ENCODE data around the gene HEMK1. TPM values are rescaled to one million over a fixed set of nuclear protein-coding genes. Genes with fewer than 3 reads are reported as not detected.

Gene HEMK1
- total and polyA plus RNA-seq, 2 donors (not counting 1 experiment from before 2014, with no cell fraction given) = 34.2 to 43.0 TPM

DNA sequence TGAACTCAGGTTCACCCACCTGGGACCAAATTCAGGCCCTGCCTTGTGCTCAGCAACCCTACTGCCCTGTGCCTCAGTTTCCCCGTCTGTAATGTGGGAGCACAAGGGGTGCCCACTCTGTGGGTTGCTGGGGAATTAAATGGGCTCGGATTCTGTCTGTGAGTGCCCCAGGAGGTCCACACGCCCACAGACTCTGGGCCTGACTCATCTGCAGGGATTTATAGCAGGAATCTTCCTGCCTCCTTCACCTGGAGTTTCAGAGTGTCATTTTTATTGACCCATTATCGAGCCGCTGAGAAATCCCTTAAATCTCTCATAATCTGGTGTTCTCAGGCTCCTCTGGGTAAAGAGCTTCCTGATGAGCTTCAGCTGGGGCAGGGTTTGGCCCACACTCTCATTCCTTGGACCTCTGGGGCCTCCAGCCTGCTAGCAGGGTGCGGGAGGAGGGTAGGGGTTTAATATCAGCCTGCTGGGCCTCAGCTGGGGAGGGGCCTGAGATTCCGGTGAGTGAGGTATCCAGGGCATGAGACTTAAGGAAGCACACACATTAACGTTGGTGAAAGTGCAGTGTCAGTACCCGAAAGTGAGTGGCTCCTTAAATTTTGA, 18.2 kb upstream of the HEMK1 start:
- no peaks in the 10 kb centered on the region for H3K9me3 ChIP-seq (ENCODE audit: control extremely low read depth in 1 of 3, control insufficient read depth in 2 of 3, insufficient read depth in 1 of 3, low read length in 2 of 3)
- H3K27me3 ChIP-seq (replicated peaks in 1 of 4; ENCODE audit: control extremely low read depth in 1 of 4, control insufficient read depth in 3 of 4, insufficient read depth in 4 of 4, low read length in 3 of 4) = peaks cover 0 to 3% (median 0%) of the 10 kb centered on the region in 4 experiments
- H3K36me3 ChIP-seq (replicated peaks in 1 of 2; ENCODE audit: control extremely low read depth in 1 of 2, control insufficient read depth in 1 of 2, extremely low read depth in 1 of 2, insufficient read depth in 2 of 2, low read length in 1 of 2) = no peaks in the 10 kb centered on the region
- H3K79me2 ChIP-seq (ENCODE audit: control insufficient read depth, insufficient read depth, low read length) = no peaks in the 10 kb centered on the region
- no peak overlapping the region for H2AFZ ChIP-seq (ENCODE audit: insufficient read depth, low read depth, low read length, poor library complexity, severe bottlenecking)
- Mint-ChIP-seq H3K27ac (no peak overlapping the region), H3K4me1 (no peaks in the 10 kb centered on the region), H3K4me3 (no peak overlapping the region), H3K27me3 (no peaks in the 10 kb centered on the region), H3K9me3 (ENCODE audit: insufficient read depth) (no peaks in the 10 kb centered on the region)
- WGBS (ENCODE audit: insufficient coverage) = 64% methylated on average over 6 of the region's 9 CpGs
- no peak for TF ChIP-seq CTCF (IDR thresholded peaks at IDR 0.05)
- TF ChIP-seq EZH2 (IDR thresholded peaks at IDR 0.05; ENCODE audit: borderline replicate concordance, insufficient read depth, low read depth, low read length, poor library complexity, severe bottlenecking) = no peak
- no peak overlapping the region for H3K9ac ChIP-seq (ENCODE audit: low read length)
- ChIA-PET POLR2A (no interaction called here), CTCF (interaction anchor here (1.0 to 2.7 kb wide), 9 partner anchors 9 to 204 kb away, joined by 3 to 14 read pairs (median 5); partner anchors contain the start of genes C3orf18, CISH and HEMK1)
- DNase-seq (no peak), ATAC-seq (ENCODE audit: low read depth) (no peak)
- no peaks in the 10 kb centered on the region for H3K4me1 ChIP-seq (ENCODE audit: control insufficient read depth in 2 of 2, insufficient read depth in 2 of 2, low read length in 2 of 2)
- H3K4me2 ChIP-seq (replicated peaks; ENCODE audit: low read depth, low read length, poor library complexity, severe bottlenecking) = no peak overlapping the region
- no peak overlapping the region for H3K27ac ChIP-seq (ENCODE audit: low read length in 2 of 2)
- intact Hi-C loops (cut with micrococcal nuclease) = no loop called here
- H3K4me3 ChIP-seq (ENCODE audit: control extremely low read depth in 1 of 5, extremely low read depth in 1 of 5, insufficient read depth in 1 of 5, low read depth in 2 of 5, low read length in 4 of 5) = no peak overlapping the region
- no peaks in the 10 kb centered on the region for H4K20me1 ChIP-seq (ENCODE audit: control insufficient read depth, insufficient read depth, low read length, poor library complexity, severe bottlenecking)

GRCh38 chr3:50551681-50552435, 17.5 kb upstream of the HEMK1 start:
- ChIA-PET CTCF (interaction anchor here (0.8 to 2.3 kb wide), 7 partner anchors 9 to 205 kb away, joined by 3 to 14 read pairs (median 4); partner anchors contain the start of genes CISH and HEMK1), POLR2A (no interaction called here)
- no peak overlapping the region for H3K9ac ChIP-seq (ENCODE audit: low read length)
- Mint-ChIP-seq H3K4me1 (no peaks in the 10 kb centered on the region), H3K4me3 (no peak overlapping the region), H3K27ac (no peak overlapping the region), H3K9me3 (ENCODE audit: insufficient read depth) (no peaks in the 10 kb centered on the region), H3K27me3 (no peaks in the 10 kb centered on the region)
- WGBS (ENCODE audit: insufficient coverage) = 89% methylated on average over 7 of the region's 7 CpGs
- intact Hi-C loops (cut with micrococcal nuclease) = no loop called here
- no peak overlapping the region for H3K27ac ChIP-seq (ENCODE audit: low read length in 2 of 2)
- DNase-seq (no peak), ATAC-seq (ENCODE audit: low read depth) (no peak)
- H3K79me2 ChIP-seq (ENCODE audit: control insufficient read depth, insufficient read depth, low read length) = no peaks in the 10 kb centered on the region
- H2AFZ ChIP-seq (ENCODE audit: insufficient read depth, low read depth, low read length, poor library complexity, severe bottlenecking) = no peak overlapping the region
- no peaks in the 10 kb centered on the region for H3K4me1 ChIP-seq (ENCODE audit: control insufficient read depth in 2 of 2, insufficient read depth in 2 of 2, low read length in 2 of 2)
- TF ChIP-seq CTCF (IDR thresholded peaks at IDR 0.05) (no peak), EZH2 (IDR thresholded peaks at IDR 0.05; ENCODE audit: borderline replicate concordance, insufficient read depth, low read depth, low read length, poor library complexity, severe bottlenecking) (no peak)
- H3K4me3 ChIP-seq (ENCODE audit: control extremely low read depth in 1 of 5, extremely low read depth in 1 of 5, insufficient read depth in 1 of 5, low read depth in 2 of 5, low read length in 4 of 5) = no peak overlapping the region
- no peaks in the 10 kb centered on the region for H4K20me1 ChIP-seq (ENCODE audit: control insufficient read depth, insufficient read depth, low read length, poor library complexity, severe bottlenecking)
- H3K4me2 ChIP-seq (replicated peaks; ENCODE audit: low read depth, low read length, poor library complexity, severe bottlenecking) = no peak overlapping the region
- H3K27me3 ChIP-seq (replicated peaks in 1 of 4; ENCODE audit: control extremely low read depth in 1 of 4, control insufficient read depth in 3 of 4, insufficient read depth in 4 of 4, low read length in 3 of 4) = peaks cover 0 to 2% (median 0%) of the 10 kb centered on the region in 4 experiments
- no peaks in the 10 kb centered on the region for H3K9me3 ChIP-seq (ENCODE audit: control extremely low read depth in 1 of 3, control insufficient read depth in 2 of 3, insufficient read depth in 1 of 3, low read length in 2 of 3)
- H3K36me3 ChIP-seq (replicated peaks in 1 of 2; ENCODE audit: control extremely low read depth in 1 of 2, control insufficient read depth in 1 of 2, extremely low read depth in 1 of 2, insufficient read depth in 2 of 2, low read length in 1 of 2) = no peaks in the 10 kb centered on the region

All from B cell (primary cell).